ENCODE data around the gene KCNQ2.
A peak's percentile ranks its signal among the peaks of the same experiment; 100 is the strongest.

Gene KCNQ2

GRCh38 chr20:63434599-63435378, 37.7 kb downstream of the KCNQ2 start:
- peak; percentile 86 for DNase-seq (ENCODE audit: low spot score)

GRCh38 chr20:63433756-63434531, 38.5 kb downstream of the KCNQ2 start:
- no peak for DNase-seq (ENCODE audit: low spot score)

- no peak for DNase-seq (ENCODE audit: low spot score)
These were observed 39.1 kb downstream of the KCNQ2 start for GRCh38 chr20:63433351-63433750.

GRCh38 chr20:63432577-63433325, 39.7 kb downstream of the KCNQ2 start:
- no peak for DNase-seq (ENCODE audit: low spot score)

GRCh38 chr20:63431944-63432343, 40.5 kb downstream of the KCNQ2 start:
- no peak for DNase-seq (ENCODE audit: low spot score)

GRCh38 chr20:63430891-63431290, 41.6 kb downstream of the KCNQ2 start:
- DNase-seq (ENCODE audit: low spot score) = no peak

- DNase-seq (ENCODE audit: low spot score) = no peak
These were observed 42.5 kb downstream of the KCNQ2 start for GRCh38 chr20:63429992-63430391.

GRCh38 chr20:63428906-63429575, 43.4 kb downstream of the KCNQ2 start:
- DNase-seq (ENCODE audit: low spot score) = no peak

- DNase-seq (ENCODE audit: low spot score) = no peak
These were observed 44.6 kb downstream of the KCNQ2 start for GRCh38 chr20:63427724-63428330.

- DNase-seq (ENCODE audit: low spot score) = no peak
These were observed 45.2 kb downstream of the KCNQ2 start for GRCh38 chr20:63427206-63427605.

GRCh38 chr20:63425846-63426485, 46.5 kb downstream of the KCNQ2 start:
- no peak for DNase-seq (ENCODE audit: low spot score)

GRCh38 chr20:63424613-63425012, 47.8 kb downstream of the KCNQ2 start:
- no peak for DNase-seq (ENCODE audit: low spot score)

- no peak for DNase-seq (ENCODE audit: low spot score)
These were observed 48.7 kb downstream of the KCNQ2 start for GRCh38 chr20:63423751-63424150.

- DNase-seq (ENCODE audit: low spot score) = no peak
These were observed 49.8 kb downstream of the KCNQ2 start for GRCh38 chr20:63422653-63423052.

GRCh38 chr20:63421913-63422312, 50.5 kb downstream of the KCNQ2 start:
- no peak for DNase-seq (ENCODE audit: low spot score)

GRCh38 chr20:63421094-63421692, 51.3 kb downstream of the KCNQ2 start:
- no peak for DNase-seq (ENCODE audit: low spot score)

- no peak for DNase-seq (ENCODE audit: low spot score)
These were observed 51.9 kb downstream of the KCNQ2 start for GRCh38 chr20:63420359-63421093.

GRCh38 chr20:63419299-63419698, 53.2 kb downstream of the KCNQ2 start:
- no peak for DNase-seq (ENCODE audit: low spot score)

- DNase-seq (ENCODE audit: low spot score) = no peak
These were observed 53.8 kb downstream of the KCNQ2 start for GRCh38 chr20:63418617-63419016.

GRCh38 chr20:63417738-63418120, 54.7 kb downstream of the KCNQ2 start:
- DNase-seq (ENCODE audit: low spot score) = no peak

Measured in Ammon's horn (tissue), 1 donor.